Central memory CD8-positive, alpha-beta T cell (primary cell): Measurements from ENCODE around the gene LSP1.

ENCODE experiments used
- ATAC-seq: fragments of 150-1000 bp; cut with Tn5 transposase; replicated peaks from 2 replicates; pipeline ENCODE4 v1.10.0; 2022; ENCODE audit warnings: mild to moderate bottlenecking, moderate FRiP score, moderate number of reproducible peaks; ENCODE audit not compliant: poor library complexity, severe bottlenecking; ENCODE audit errors: extremely low read depth
- DNase-seq, 2 donors: peaks; one replicate each; pipeline ENCODE4 v3.0.0; 2021; ENCODE audit warnings: low spot score in 2 of 2
- H3K27ac Mint-ChIP-seq: one replicate; pipeline ENCODE4 v1.8.0; 2022; ENCODE audit warnings: low read depth, mild to moderate bottlenecking, moderate library complexity, mixed read lengths
- H3K27me3 Mint-ChIP-seq: one replicate; pipeline ENCODE4 v1.8.0; 2022; ENCODE audit warnings: mixed read lengths
- H3K36me3 Mint-ChIP-seq: one replicate; pipeline ENCODE4 v1.8.0; 2022; ENCODE audit warnings: mild to moderate bottlenecking, moderate library complexity, mixed read lengths; ENCODE audit not compliant: insufficient read depth
- H3K4me1 Mint-ChIP-seq: one replicate; pipeline ENCODE4 v1.8.0; 2022; ENCODE audit warnings: mixed read lengths
- H3K4me3 Mint-ChIP-seq: one replicate; pipeline ENCODE4 v1.8.0; 2022; ENCODE audit warnings: mild to moderate bottlenecking, moderate library complexity, mixed read lengths
- H3K9me3 Mint-ChIP-seq: one replicate; pipeline ENCODE4 v1.8.0; 2022; ENCODE audit warnings: mixed read lengths

Gene LSP1

DNA sequence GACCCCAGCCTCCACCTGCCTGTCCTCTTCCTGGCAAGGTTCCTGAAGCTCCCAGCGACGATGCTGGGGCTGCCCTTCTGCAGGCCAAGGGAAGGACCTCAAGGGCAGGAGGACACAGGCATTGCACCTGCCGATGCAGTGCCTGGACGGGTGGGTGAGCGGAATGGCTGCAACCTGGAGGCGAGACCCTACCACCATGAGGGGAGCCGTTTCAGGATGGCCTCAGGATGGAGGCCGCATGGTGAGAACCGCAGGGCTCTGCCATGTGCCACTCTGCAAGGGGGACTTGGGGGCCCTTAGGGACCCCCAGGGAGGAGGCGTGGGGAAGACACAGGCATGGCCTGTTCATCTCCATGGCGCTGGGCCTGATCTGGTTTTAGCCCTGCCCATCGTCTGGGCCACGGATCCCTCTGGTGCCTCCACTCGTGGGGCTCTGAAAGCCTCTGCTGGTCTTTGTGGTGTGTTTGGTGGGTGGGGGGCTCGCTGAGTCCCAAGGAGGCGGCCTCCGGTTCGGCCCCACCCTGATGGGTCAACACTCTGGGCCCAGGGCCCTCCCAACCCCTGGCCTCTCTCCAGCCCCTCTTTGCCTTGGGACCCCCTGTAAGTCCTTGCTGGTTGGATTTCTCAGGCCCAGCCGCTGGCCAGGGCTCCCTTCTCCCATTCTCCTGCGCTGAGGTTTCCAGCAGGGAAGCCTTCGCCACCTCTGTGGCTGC lies 1.3 kb upstream of the LSP1 start:
- DNase-seq, result no peak
- no peak for ATAC-seq
- Mint-ChIP-seq H3K9me3 (no peaks in the 10 kb centered on the region), H3K27ac (peak overlapping the region; percentile 99), H3K27me3 (no peaks in the 10 kb centered on the region), H3K4me3 (peak overlapping the region; percentile 99), H3K4me1 (peaks cover 58% of the 10 kb centered on the region), H3K36me3 (peaks cover 17% of the 10 kb centered on the region)

GRCh38 chr11:1852271-1852876 lies 510 bp upstream of the LSP1 start:
- ATAC-seq (no peak), DNase-seq (no peak)
- Mint-ChIP-seq H3K4me3 (peak overlapping the region; percentile 99), H3K4me1 (peaks cover 52% of the 10 kb centered on the region), H3K36me3 (peaks cover 17% of the 10 kb centered on the region), H3K27me3 (no peaks in the 10 kb centered on the region), H3K27ac (peak overlapping the region; percentile 99), H3K9me3 (no peaks in the 10 kb centered on the region)

- Mint-ChIP-seq H3K4me1 (peaks cover 50% of the 10 kb centered on the region), H3K27ac (peak overlapping the region; percentile 99), H3K27me3 (no peaks in the 10 kb centered on the region), H3K9me3 (no peaks in the 10 kb centered on the region), H3K36me3 (peaks cover 17% of the 10 kb centered on the region), H3K4me3 (peak overlapping the region; percentile 99)
- DNase-seq (no peak), ATAC-seq (no peak)
These were observed 670 bp downstream of the LSP1 start for GRCh38 chr11:1853376-1854131.

- Mint-ChIP-seq H3K4me1 (peaks cover 47% of the 10 kb centered on the region), H3K4me3 (peak overlapping the region; percentile 99), H3K27me3 (no peaks in the 10 kb centered on the region), H3K9me3 (no peaks in the 10 kb centered on the region), H3K36me3 (peaks cover 17% of the 10 kb centered on the region), H3K27ac (peak overlapping the region; percentile 99)
- no peak for ATAC-seq
- DNase-seq, result no peak
These were observed 1.5 kb downstream of the LSP1 start for GRCh38 chr11:1854132-1854948.

GRCh38 chr11:1854949-1855885 lies 2.3 kb downstream of the LSP1 start:
- DNase-seq, result no peak
- H3K4me1 Mint-ChIP-seq, result peaks cover 38% of the 10 kb centered on the region
- no peaks in the 10 kb centered on the region for H3K9me3 Mint-ChIP-seq
- no peak for ATAC-seq
- H3K27ac Mint-ChIP-seq, result peak overlapping the region; percentile 17
- no peaks in the 10 kb centered on the region for H3K27me3 Mint-ChIP-seq
- peak overlapping the region; percentile 99 for H3K4me3 Mint-ChIP-seq
- H3K36me3 Mint-ChIP-seq, result peaks cover 17% of the 10 kb centered on the region

DNA sequence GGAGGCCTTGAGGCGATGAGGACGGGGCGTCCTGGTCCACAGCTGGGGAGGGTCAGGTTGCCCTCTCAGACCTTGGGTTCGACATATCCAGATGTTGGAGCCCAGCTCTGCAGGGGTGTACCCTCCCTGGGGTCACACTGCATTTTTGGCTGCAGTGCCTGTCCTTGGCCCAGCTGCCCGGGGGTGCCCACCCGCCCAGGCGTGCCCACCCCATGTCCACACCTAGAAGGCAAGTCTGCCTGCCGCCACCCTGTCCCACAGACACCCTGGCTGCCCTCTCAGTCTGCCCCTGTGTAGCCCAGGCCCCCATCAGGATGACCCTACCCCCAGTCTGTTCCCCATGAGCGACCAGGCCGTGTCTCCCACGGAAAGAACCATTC lies 3.0 kb downstream of the LSP1 start:
- no peak for ATAC-seq
- H3K4me3 Mint-ChIP-seq, result peak overlapping the region; percentile 99
- no peaks in the 10 kb centered on the region for H3K9me3 Mint-ChIP-seq

DNA sequence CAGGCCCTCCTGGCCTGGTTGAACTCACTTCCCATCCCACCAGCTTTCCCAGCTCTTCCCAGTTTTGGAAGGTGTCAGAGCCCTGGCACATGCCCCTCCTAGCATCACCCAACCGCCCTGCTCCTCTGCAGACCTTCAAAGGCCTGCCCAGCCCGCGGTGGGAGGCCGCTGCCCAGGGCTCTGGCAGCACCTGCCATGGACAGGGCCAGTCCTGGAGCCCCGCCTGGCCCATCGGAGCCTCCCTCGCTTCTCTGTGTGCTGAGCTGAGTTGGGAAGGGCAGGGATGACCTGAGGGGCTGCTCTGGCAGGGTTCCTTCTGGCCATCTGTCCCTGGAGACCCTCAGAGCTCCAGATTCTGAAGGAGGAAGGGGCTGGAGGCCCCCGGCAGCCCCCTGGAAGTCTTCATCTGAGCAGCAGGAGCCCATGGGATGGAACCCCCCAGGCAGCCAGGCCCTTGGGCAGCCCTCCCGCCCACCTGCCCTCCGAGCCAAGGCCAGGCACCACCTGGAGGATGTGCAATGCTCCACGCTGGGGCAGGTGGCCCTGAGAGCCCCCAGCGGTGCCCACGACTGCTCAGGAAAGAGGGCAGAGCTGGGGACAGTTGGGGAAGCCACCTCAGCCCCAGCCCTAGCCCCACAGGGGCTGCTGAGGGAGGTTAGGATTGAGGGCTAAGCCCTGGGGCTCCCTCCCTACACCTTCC lies 3.6 kb downstream of the LSP1 start:
- DNase-seq, result no peak
- Mint-ChIP-seq H3K27ac (no peak overlapping the region), H3K9me3 (no peaks in the 10 kb centered on the region), H3K4me1 (peaks cover 26% of the 10 kb centered on the region), H3K27me3 (no peaks in the 10 kb centered on the region), H3K4me3 (peak overlapping the region; percentile 99), H3K36me3 (peaks cover 17% of the 10 kb centered on the region)
- ATAC-seq, result no peak

More for the DNA sequence above, 3.0 kb downstream of the LSP1 start:
- H3K27me3 Mint-ChIP-seq, result no peaks in the 10 kb centered on the region
- H3K4me1 Mint-ChIP-seq, result peaks cover 32% of the 10 kb centered on the region
- H3K27ac Mint-ChIP-seq, result peak overlapping the region; percentile 17
- DNase-seq, result no peak
- H3K36me3 Mint-ChIP-seq, result peaks cover 17% of the 10 kb centered on the region

GRCh38 chr11:1857064-1857463 lies 4.2 kb downstream of the LSP1 start:
- DNase-seq (no peak), ATAC-seq (no peak)
- Mint-ChIP-seq H3K27me3 (no peaks in the 10 kb centered on the region), H3K36me3 (peaks cover 17% of the 10 kb centered on the region), H3K4me1 (peaks cover 23% of the 10 kb centered on the region), H3K27ac (no peak overlapping the region), H3K4me3 (no peak overlapping the region), H3K9me3 (no peaks in the 10 kb centered on the region)

GRCh38 chr11:1858154-1858553 lies 5.3 kb downstream of the LSP1 start:
- Mint-ChIP-seq H3K27ac (no peak overlapping the region), H3K27me3 (no peaks in the 10 kb centered on the region)
- DNase-seq, result no peak

DNA sequence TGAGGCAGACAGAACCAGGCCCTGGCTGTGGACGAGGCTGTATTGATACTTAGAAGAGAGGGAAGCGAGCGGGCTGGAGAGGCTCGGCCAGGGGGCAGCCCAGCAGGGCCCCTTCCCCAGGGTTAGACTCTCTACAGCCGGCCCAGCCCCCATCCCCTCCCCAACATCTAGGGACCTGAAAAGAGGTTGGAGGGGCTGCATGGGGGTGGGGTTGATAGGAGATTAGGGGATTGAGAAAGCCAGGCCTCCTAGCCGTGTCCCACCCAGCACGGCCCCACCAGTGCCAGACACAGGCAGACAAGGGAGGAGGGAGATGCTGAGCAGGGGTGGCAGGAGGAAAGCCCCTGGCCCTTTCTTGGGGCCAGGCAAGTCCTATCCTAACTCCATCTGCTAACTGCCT lies 5.7 kb downstream of the LSP1 start:
- H3K4me1 Mint-ChIP-seq, result peaks cover 11% of the 10 kb centered on the region
- DNase-seq, result no peak
- no peak overlapping the region for H3K4me3 Mint-ChIP-seq
- H3K27ac Mint-ChIP-seq, result no peak overlapping the region
- H3K9me3 Mint-ChIP-seq, result no peaks in the 10 kb centered on the region
- ATAC-seq, result no peak
- H3K36me3 Mint-ChIP-seq, result peaks cover 12% of the 10 kb centered on the region
- no peaks in the 10 kb centered on the region for H3K27me3 Mint-ChIP-seq

More at GRCh38 chr11:1858154-1858553, 5.3 kb downstream of the LSP1 start:
- no peak for ATAC-seq
- no peaks in the 10 kb centered on the region for H3K9me3 Mint-ChIP-seq
- peaks cover 12% of the 10 kb centered on the region for H3K4me1 Mint-ChIP-seq
- no peak overlapping the region for H3K4me3 Mint-ChIP-seq
- H3K36me3 Mint-ChIP-seq, result peaks cover 14% of the 10 kb centered on the region

DNA sequence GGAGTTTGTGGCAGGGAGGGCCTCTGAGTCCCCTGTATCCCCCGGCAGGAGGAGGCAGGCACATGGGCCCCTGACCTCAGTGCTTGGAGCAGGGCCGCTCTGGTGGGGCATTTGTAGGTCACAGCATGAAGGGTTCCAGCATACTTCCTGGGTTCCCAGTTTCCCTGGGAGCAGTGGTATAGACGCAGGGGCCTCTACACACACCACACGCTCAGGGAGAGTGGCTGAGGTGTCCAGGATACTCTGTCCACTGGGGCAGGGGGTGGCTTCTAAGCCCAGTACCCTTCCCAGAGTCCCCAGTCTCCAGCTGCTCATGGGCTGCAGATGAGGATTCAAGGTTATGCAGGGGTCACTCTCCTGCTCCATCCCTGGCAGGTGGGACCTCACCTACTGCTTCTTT lies 6.1 kb downstream of the LSP1 start:
- no peak overlapping the region for H3K27ac Mint-ChIP-seq
- peaks cover 11% of the 10 kb centered on the region for H3K4me1 Mint-ChIP-seq
- H3K27me3 Mint-ChIP-seq, result no peaks in the 10 kb centered on the region
- no peaks in the 10 kb centered on the region for H3K9me3 Mint-ChIP-seq
- DNase-seq, result no peak
- H3K36me3 Mint-ChIP-seq, result peaks cover 8% of the 10 kb centered on the region
- H3K4me3 Mint-ChIP-seq, result no peak overlapping the region
- ATAC-seq, result no peak
